ENCODE measurements around the gene TECRL. TPM values are rescaled to one million over a fixed set of nuclear protein-coding genes. Genes with fewer than 3 reads are reported as not detected.

Gene TECRL
- total and polyA plus RNA-seq, 2 experiments from 2014 or later: 0.10 to 0.21 TPM

GRCh38 chr4:64385220-64385619 lies 24.0 kb downstream of the TECRL start:
- Histone ChIP-seq H3K27me3 (no peaks in the 10 kb centered on the region), H2AFZ (no peak overlapping the region), H3K9me2 (replicated peaks; ENCODE audit: insufficient read depth) (no peaks in the 10 kb centered on the region), H3K9me3 (ENCODE audit: low read depth) (no peaks in the 10 kb centered on the region), H3K27ac (no peak overlapping the region), H3K4me1 (ENCODE audit: insufficient read depth) (no peaks in the 10 kb centered on the region), H3K4me2 (no peak overlapping the region), H3K4me3 (no peak overlapping the region), H3K79me2 (no peaks in the 10 kb centered on the region), H4K20me1 (ENCODE audit: insufficient read depth, poor library complexity, severe bottlenecking) (no peaks in the 10 kb centered on the region), H3K36me3 (replicated peaks; ENCODE audit: insufficient read depth, low read depth) (no peaks in the 10 kb centered on the region)
- TF ChIP-seq EZH2 (IDR thresholded peaks at IDR 0.05; ENCODE audit: borderline replicate concordance) (no peak), CTCF (IDR thresholded peaks at IDR 0.05; ENCODE audit: poor library complexity) (no peak), EZH2phosphoT487 (IDR thresholded peaks at IDR 0.05; ENCODE audit: low read depth, severe bottlenecking, unreplicated experiment) (no peak)
- no peak for DNase-seq (ENCODE audit: low spot score)
- WGBS (ENCODE audit: low lambda C conversion rate, missing lambda C conversion rate): 96% methylated on average over 1 of the region's 1 CpG

GRCh38 chr4:64384237-64385203 lies 24.7 kb downstream of the TECRL start:
- Histone ChIP-seq H3K9me2 (replicated peaks; ENCODE audit: insufficient read depth) (no peaks in the 10 kb centered on the region), H3K4me3 (no peak overlapping the region), H3K27ac (no peak overlapping the region), H3K36me3 (replicated peaks; ENCODE audit: insufficient read depth, low read depth) (no peaks in the 10 kb centered on the region), H3K4me2 (no peak overlapping the region), H2AFZ (no peak overlapping the region), H3K4me1 (ENCODE audit: insufficient read depth) (no peaks in the 10 kb centered on the region), H4K20me1 (ENCODE audit: insufficient read depth, poor library complexity, severe bottlenecking) (no peaks in the 10 kb centered on the region), H3K9me3 (ENCODE audit: low read depth) (no peaks in the 10 kb centered on the region), H3K27me3 (no peaks in the 10 kb centered on the region), H3K79me2 (no peaks in the 10 kb centered on the region)
- WGBS (ENCODE audit: low lambda C conversion rate, missing lambda C conversion rate): 93% methylated on average over 1 of the region's 1 CpG
- no peak for DNase-seq (ENCODE audit: low spot score)
- TF ChIP-seq CTCF (IDR thresholded peaks at IDR 0.05; ENCODE audit: poor library complexity): no peak
- no peak for TF ChIP-seq EZH2phosphoT487 (IDR thresholded peaks at IDR 0.05; ENCODE audit: low read depth, severe bottlenecking, unreplicated experiment)
- TF ChIP-seq EZH2 (IDR thresholded peaks at IDR 0.05; ENCODE audit: borderline replicate concordance): no peak

GRCh38 chr4:64368741-64369140 lies 40.5 kb downstream of the TECRL start:
- no peak overlapping the region for H3K4me3 ChIP-seq
- no peaks in the 10 kb centered on the region for H3K79me2 ChIP-seq
- WGBS (ENCODE audit: low lambda C conversion rate, missing lambda C conversion rate): 45% methylated on average over 1 of the region's 1 CpG
- H3K27me3 ChIP-seq: no peaks in the 10 kb centered on the region
- no peaks in the 10 kb centered on the region for H3K9me2 ChIP-seq (replicated peaks; ENCODE audit: insufficient read depth)
- no peak overlapping the region for H2AFZ ChIP-seq
- no peaks in the 10 kb centered on the region for H4K20me1 ChIP-seq (ENCODE audit: insufficient read depth, poor library complexity, severe bottlenecking)
- H3K4me1 ChIP-seq (ENCODE audit: insufficient read depth): no peaks in the 10 kb centered on the region
- no peak for DNase-seq (ENCODE audit: low spot score)
- no peaks in the 10 kb centered on the region for H3K36me3 ChIP-seq (replicated peaks; ENCODE audit: insufficient read depth, low read depth)
- no peak overlapping the region for H3K4me2 ChIP-seq
- H3K27ac ChIP-seq: no peak overlapping the region
- no peak for TF ChIP-seq EZH2 (IDR thresholded peaks at IDR 0.05; ENCODE audit: borderline replicate concordance)
- TF ChIP-seq CTCF (IDR thresholded peaks at IDR 0.05; ENCODE audit: poor library complexity): no peak
- no peak for TF ChIP-seq EZH2phosphoT487 (IDR thresholded peaks at IDR 0.05; ENCODE audit: low read depth, severe bottlenecking, unreplicated experiment)
- no peaks in the 10 kb centered on the region for H3K9me3 ChIP-seq (ENCODE audit: low read depth)

All from hepatocyte (in vitro differentiated cells).